SK-N-SH treated with all-trans-retinoic acid at 6 μM for 48 hours (cell line): ENCODE results near the gene NAA50.

Experiments
- ATAC-seq: fragments of 200-7000 bp; cut with Tn5 transposase; 3 replicates; pipeline ENCODE4 v1.9.1; 2020; ENCODE audit warnings: mild to moderate bottlenecking, moderate library complexity
- ARNTL ChIP-seq: fragments of 450-650 bp; formaldehyde crosslinking; IDR thresholded peaks from 2 replicates; pipeline ENCODE4 v1.5.0; 2020; ENCODE audit warnings: low read depth, mild to moderate bottlenecking, moderate library complexity, borderline replicate concordance
- BACH2 ChIP-seq: fragments of 250-450 bp; sonication (Bioruptor Pico); IDR thresholded peaks from 2 replicates; pipeline ENCODE4 v1.9.0; 2021; ENCODE audit warnings: mild to moderate bottlenecking, borderline replicate concordance
- ESRRG ChIP-seq: fragments of 250-450 bp; sonication (Bioruptor Pico); IDR thresholded peaks from 2 replicates; pipeline ENCODE4 v1.6.1; 2021; ENCODE audit warnings: mild to moderate bottlenecking
- ISL1 ChIP-seq: fragments of 250-450 bp; sonication (Bioruptor Pico); IDR thresholded peaks from 2 replicates; pipeline ENCODE4 v2.1.2; 2022; ENCODE audit warnings: mild to moderate bottlenecking, moderate library complexity
- OSR1 ChIP-seq: fragments of 250-450 bp; sonication (Bioruptor Pico); IDR thresholded peaks from 2 replicates; pipeline ENCODE4 v1.8.0; 2022; ENCODE audit warnings: moderate library complexity, mild to moderate bottlenecking, inconsistent platforms
- PPARA ChIP-seq: fragments of 250-450 bp; sonication (Bioruptor Pico); IDR thresholded peaks from 2 replicates; pipeline ENCODE4 v1.5.0; 2020; ENCODE audit warnings: mild to moderate bottlenecking, borderline replicate concordance
- RARB ChIP-seq: fragments of 250-450 bp; sonication (Bioruptor Pico); IDR thresholded peaks from 2 replicates; pipeline ENCODE4 v1.8.0; 2021; ENCODE audit warnings: mild to moderate bottlenecking, moderate library complexity
- TCF4 ChIP-seq: fragments of 250-450 bp; sonication (Bioruptor Pico); IDR thresholded peaks from 2 replicates; pipeline ENCODE4 v1.8.0; 2021; ENCODE audit warnings: mild to moderate bottlenecking, moderate library complexity, borderline replicate concordance
- TOX ChIP-seq: fragments of 250-450 bp; sonication (Bioruptor Pico); IDR thresholded peaks from 2 replicates; pipeline ENCODE4 v1.8.0; 2021; ENCODE audit warnings: mild to moderate bottlenecking, moderate library complexity, borderline replicate concordance
- ZC3H10 ChIP-seq: fragments of 250-450 bp; sonication (Bioruptor Pico); IDR thresholded peaks from 2 replicates; pipeline ENCODE4 v1.5.1; 2021; ENCODE audit warnings: mild to moderate bottlenecking, moderate library complexity
- ZFP3 ChIP-seq: fragments of 250-450 bp; sonication (Bioruptor Pico); IDR thresholded peaks from 2 replicates; pipeline ENCODE4 v1.5.0; 2020; ENCODE audit warnings: mild to moderate bottlenecking, moderate library complexity
- ZFP30 ChIP-seq: fragments of 450-650 bp; formaldehyde crosslinking; IDR thresholded peaks from 2 replicates; pipeline ENCODE4 v1.5.0; 2022; ENCODE audit warnings: mild to moderate bottlenecking, moderate library complexity
- ZNF565 ChIP-seq: fragments of 450-650 bp; formaldehyde crosslinking; conservative IDR thresholded peaks from 2 replicates; pipeline ENCODE4 v1.5.0; 2020; ENCODE audit warnings: low read depth, mild to moderate bottlenecking, moderate library complexity
- ZNF8 ChIP-seq: fragments of 450-650 bp; formaldehyde crosslinking; IDR thresholded peaks from 2 replicates; pipeline ENCODE4 v1.5.0; 2020; ENCODE audit warnings: mild to moderate bottlenecking, moderate library complexity
- TF ChIP-seq, protein P1 (sequence below): fragments of 250-450 bp; sonication (Bioruptor Pico); IDR thresholded peaks from 2 replicates; pipeline ENCODE4 v1.8.0; 2020; ENCODE audit warnings: mild to moderate bottlenecking, moderate library complexity, borderline replicate concordance
- TF ChIP-seq, protein P2 (sequence below): fragments of 250-450 bp; sonication (Bioruptor Pico); IDR thresholded peaks from 2 replicates; pipeline ENCODE4 v1.5.0; 2020; ENCODE audit warnings: mild to moderate bottlenecking, moderate library complexity
- TF ChIP-seq, protein P3 (sequence below): fragments of 250-450 bp; sonication (Bioruptor Pico); IDR thresholded peaks from 2 replicates; pipeline ENCODE4 v1.8.0; 2021; ENCODE audit warnings: low read depth, mild to moderate bottlenecking, moderate library complexity, borderline replicate concordance
- TF ChIP-seq, protein P4 (sequence below): fragments of 250-450 bp; sonication (Bioruptor Pico); IDR thresholded peaks from 2 replicates; pipeline ENCODE4 v1.5.1; 2020; ENCODE audit warnings: low read depth, mild to moderate bottlenecking, moderate library complexity

Gene NAA50

DNA sequence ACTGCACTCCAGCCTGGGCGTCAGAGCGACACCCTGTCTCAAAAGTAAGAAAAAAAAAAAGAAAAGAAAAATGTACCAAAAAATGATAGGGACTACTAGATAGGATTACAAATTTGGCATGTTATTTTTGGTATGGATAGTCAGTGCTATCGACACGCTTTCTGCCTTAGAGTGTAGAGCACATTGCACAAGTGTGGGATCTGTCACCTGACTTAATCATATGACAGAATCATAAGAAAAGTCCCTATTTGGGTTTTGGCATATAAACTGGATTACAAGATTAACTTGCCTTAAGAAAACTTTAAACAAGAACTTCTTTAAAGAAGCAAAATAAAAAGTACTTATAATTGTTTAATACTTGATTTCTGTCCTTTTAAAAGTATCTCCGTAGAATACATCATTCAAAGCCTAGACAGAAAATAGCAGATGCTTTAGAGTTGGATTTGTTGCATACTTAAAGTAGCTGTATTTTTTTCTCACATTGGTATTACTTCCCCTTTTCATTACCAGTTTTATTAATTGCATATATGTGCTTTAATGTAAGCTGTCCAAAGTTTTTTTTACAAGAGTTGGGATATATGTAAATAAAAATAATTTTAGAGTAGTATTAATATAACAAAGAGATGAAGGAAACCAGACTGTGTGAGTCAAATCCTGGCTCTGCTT lies 8.6 kb upstream of the NAA50 start (continued):
- TF ChIP-seq RARB (CRISPR knock-in tag) (no peak), PPARA (no peak), ZNF8 (no peak)
- TF ChIP-seq, protein P1, sequence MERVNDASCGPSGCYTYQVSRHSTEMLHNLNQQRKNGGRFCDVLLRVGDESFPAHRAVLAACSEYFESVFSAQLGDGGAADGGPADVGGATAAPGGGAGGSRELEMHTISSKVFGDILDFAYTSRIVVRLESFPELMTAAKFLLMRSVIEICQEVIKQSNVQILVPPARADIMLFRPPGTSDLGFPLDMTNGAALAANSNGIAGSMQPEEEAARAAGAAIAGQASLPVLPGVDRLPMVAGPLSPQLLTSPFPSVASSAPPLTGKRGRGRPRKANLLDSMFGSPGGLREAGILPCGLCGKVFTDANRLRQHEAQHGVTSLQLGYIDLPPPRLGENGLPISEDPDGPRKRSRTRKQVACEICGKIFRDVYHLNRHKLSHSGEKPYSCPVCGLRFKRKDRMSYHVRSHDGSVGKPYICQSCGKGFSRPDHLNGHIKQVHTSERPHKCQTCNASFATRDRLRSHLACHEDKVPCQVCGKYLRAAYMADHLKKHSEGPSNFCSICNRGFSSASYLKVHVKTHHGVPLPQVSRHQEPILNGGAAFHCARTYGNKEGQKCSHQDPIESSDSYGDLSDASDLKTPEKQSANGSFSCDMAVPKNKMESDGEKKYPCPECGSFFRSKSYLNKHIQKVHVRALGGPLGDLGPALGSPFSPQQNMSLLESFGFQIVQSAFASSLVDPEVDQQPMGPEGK (CRISPR knock-in tag), result no peak
- TF ChIP-seq, all 23 proteins: peak for 0

DNA sequence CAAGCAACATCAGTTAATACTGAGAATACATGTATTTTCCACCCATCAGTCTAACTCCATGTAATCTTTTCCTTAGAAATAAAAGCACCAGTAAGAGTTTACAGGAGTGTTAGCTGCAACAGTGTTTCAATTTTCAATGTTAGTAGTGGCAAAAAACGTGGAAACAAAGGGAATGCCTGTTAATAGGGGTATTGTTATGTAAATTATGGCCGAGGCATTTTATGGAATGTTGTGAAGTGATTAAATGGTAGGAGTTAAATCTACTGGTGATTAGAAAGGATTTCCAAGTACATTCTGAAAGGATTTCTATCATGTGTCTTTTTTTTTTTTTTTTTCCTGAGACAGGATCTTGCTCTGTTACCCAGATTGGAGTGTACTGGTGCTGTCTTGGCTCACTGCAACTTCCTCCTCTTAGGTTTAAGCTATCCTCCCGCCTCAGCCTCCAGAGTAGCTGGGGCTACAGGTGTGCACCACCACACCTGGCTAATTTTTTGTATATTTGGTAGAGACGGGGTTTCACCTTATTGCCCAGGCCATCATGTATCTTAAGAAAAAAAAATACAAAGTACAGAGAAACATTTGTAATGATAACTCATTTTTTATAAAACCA lies 7.4 kb upstream of the NAA50 start:
- no peak for TF ChIP-seq ARNTL (CRISPR knock-in tag)
- TF ChIP-seq TCF4, result no peak
- TF ChIP-seq, protein P2, sequence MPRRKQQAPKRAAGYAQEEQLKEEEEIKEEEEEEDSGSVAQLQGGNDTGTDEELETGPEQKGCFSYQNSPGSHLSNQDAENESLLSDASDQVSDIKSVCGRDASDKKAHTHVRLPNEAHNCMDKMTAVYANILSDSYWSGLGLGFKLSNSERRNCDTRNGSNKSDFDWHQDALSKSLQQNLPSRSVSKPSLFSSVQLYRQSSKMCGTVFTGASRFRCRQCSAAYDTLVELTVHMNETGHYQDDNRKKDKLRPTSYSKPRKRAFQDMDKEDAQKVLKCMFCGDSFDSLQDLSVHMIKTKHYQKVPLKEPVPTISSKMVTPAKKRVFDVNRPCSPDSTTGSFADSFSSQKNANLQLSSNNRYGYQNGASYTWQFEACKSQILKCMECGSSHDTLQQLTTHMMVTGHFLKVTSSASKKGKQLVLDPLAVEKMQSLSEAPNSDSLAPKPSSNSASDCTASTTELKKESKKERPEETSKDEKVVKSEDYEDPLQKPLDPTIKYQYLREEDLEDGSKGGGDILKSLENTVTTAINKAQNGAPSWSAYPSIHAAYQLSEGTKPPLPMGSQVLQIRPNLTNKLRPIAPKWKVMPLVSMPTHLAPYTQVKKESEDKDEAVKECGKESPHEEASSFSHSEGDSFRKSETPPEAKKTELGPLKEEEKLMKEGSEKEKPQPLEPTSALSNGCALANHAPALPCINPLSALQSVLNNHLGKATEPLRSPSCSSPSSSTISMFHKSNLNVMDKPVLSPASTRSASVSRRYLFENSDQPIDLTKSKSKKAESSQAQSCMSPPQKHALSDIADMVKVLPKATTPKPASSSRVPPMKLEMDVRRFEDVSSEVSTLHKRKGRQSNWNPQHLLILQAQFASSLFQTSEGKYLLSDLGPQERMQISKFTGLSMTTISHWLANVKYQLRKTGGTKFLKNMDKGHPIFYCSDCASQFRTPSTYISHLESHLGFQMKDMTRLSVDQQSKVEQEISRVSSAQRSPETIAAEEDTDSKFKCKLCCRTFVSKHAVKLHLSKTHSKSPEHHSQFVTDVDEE (CRISPR knock-in tag), result no peak
- TF ChIP-seq ZFP30 (CRISPR knock-in tag), result no peak
- no peak for TF ChIP-seq OSR1
- TF ChIP-seq, protein P3, sequence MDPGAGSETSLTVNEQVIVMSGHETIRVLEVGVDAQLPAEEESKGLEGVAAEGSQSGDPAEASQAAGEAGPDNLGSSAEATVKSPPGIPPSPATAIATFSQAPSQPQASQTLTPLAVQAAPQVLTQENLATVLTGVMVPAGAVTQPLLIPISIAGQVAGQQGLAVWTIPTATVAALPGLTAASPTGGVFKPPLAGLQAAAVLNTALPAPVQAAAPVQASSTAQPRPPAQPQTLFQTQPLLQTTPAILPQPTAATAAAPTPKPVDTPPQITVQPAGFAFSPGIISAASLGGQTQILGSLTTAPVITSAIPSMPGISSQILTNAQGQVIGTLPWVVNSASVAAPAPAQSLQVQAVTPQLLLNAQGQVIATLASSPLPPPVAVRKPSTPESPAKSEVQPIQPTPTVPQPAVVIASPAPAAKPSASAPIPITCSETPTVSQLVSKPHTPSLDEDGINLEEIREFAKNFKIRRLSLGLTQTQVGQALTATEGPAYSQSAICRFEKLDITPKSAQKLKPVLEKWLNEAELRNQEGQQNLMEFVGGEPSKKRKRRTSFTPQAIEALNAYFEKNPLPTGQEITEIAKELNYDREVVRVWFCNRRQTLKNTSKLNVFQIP (CRISPR knock-in tag), result no peak
- no peak for TF ChIP-seq RARB (CRISPR knock-in tag)
- TF ChIP-seq ZFP3 (CRISPR knock-in tag), result no peak
- no peak for TF ChIP-seq ESRRG (CRISPR knock-in tag)
- TF ChIP-seq, protein P4, sequence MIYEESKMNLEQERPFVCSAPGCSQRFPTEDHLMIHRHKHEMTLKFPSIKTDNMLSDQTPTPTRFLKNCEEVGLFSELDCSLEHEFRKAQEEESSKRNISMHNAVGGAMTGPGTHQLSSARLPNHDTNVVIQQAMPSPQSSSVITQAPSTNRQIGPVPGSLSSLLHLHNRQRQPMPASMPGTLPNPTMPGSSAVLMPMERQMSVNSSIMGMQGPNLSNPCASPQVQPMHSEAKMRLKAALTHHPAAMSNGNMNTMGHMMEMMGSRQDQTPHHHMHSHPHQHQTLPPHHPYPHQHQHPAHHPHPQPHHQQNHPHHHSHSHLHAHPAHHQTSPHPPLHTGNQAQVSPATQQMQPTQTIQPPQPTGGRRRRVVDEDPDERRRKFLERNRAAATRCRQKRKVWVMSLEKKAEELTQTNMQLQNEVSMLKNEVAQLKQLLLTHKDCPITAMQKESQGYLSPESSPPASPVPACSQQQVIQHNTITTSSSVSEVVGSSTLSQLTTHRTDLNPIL (CRISPR knock-in tag), result no peak
- TF ChIP-seq BACH2 (CRISPR knock-in tag), result no peak
- TF ChIP-seq ZNF565 (CRISPR knock-in tag), result no peak
- no peak for TF ChIP-seq ZC3H10 (CRISPR knock-in tag)
- TF ChIP-seq TOX (CRISPR knock-in tag), result no peak
- no peak for TF ChIP-seq ISL1
- TF ChIP-seq ZNF8, result no peak

DNA sequence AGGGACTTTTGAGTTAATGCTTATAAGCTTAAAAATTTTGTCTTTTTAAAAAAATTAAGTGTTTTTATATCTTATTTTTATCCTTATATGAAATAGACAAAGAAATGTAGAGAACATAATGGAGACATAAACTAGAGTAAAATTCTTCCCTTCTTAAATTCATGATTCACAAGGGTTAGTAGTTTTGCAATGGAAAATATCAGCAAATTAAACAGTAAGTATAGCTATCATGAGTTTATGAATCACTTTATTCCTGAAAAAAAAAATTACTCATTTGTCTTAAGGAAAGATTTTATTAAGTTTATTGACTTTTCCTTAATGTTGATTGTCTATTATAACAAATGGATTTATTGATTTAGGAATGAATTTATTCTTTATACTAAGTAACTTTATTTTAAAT lies 5.1 kb upstream of the NAA50 start:
- no peak for TF ChIP-seq RARB (CRISPR knock-in tag)
- no peak for TF ChIP-seq ZC3H10 (CRISPR knock-in tag)
- TF ChIP-seq, protein P4 (CRISPR knock-in tag), result no peak
- TF ChIP-seq, all 23 proteins: peak for 0
- no peak for ATAC-seq

More for the DNA sequence above, 7.4 kb upstream of the NAA50 start:
- no peak for ATAC-seq
